ENCODE measurements around the gene MBNL2. TPM values are rescaled to one million over a fixed set of nuclear protein-coding genes. Genes with fewer than 3 reads are reported as not detected.
A peak's percentile ranks its signal among the peaks of the same experiment; 100 is the strongest.
"Not testable (repeated sequence)": the region's sequence is repeated elsewhere in the genome, so short reads cannot be mapped to it uniquely, and the experiment has no call there.

The MBNL2 gene
- total RNA-seq, 1 experiment from 2014 or later: 49.4 TPM

- DNase-seq (ENCODE audit: low read depth): no peak
Measured at GRCh38 chr13:97346561-97347254, 124.6 kb downstream of the MBNL2 start.

GRCh38 chr13:97347255-97347932 is 125.3 kb downstream of the MBNL2 start:
- no peak for DNase-seq (ENCODE audit: low read depth)

GRCh38 chr13:97348569-97349100 is 126.5 kb downstream of the MBNL2 start:
- no peak for DNase-seq (ENCODE audit: low read depth)

GRCh38 chr13:97352012-97352411 is 129.9 kb downstream of the MBNL2 start:
- not testable (repeated sequence) for DNase-seq (ENCODE audit: low read depth)

- no peak for DNase-seq (ENCODE audit: low read depth)
Measured at GRCh38 chr13:97352815-97353214, 130.7 kb downstream of the MBNL2 start.

- DNase-seq (ENCODE audit: low read depth): no peak
Measured at GRCh38 chr13:97353927-97354675, 132.0 kb downstream of the MBNL2 start.

- no peak for DNase-seq (ENCODE audit: low read depth)
Measured at GRCh38 chr13:97354808-97355207, 132.7 kb downstream of the MBNL2 start.

- no peak for DNase-seq (ENCODE audit: low read depth)
Measured at GRCh38 chr13:97356592-97356991, 134.5 kb downstream of the MBNL2 start.

GRCh38 chr13:97359181-97360057 is 137.3 kb downstream of the MBNL2 start:
- DNase-seq (ENCODE audit: low read depth): peak; percentile 58

- DNase-seq (ENCODE audit: low read depth): no peak
Measured at GRCh38 chr13:97360610-97361009, 138.5 kb downstream of the MBNL2 start.

GRCh38 chr13:97364031-97364430 is 141.9 kb downstream of the MBNL2 start:
- no peak for DNase-seq (ENCODE audit: low read depth)

GRCh38 chr13:97364827-97365226 is 142.7 kb downstream of the MBNL2 start:
- DNase-seq (ENCODE audit: low read depth): no peak

- no peak for DNase-seq (ENCODE audit: low read depth)
Measured at GRCh38 chr13:97366172-97366688, 144.1 kb downstream of the MBNL2 start.

GRCh38 chr13:97367016-97367822 is 145.1 kb downstream of the MBNL2 start:
- peak; percentile 89 for DNase-seq (ENCODE audit: low read depth)

- peak; percentile 42 for DNase-seq (ENCODE audit: low read depth)
Measured at GRCh38 chr13:97369261-97369893, 147.2 kb downstream of the MBNL2 start.

GRCh38 chr13:97371486-97372109 is 149.5 kb downstream of the MBNL2 start:
- DNase-seq (ENCODE audit: low read depth): no peak

GRCh38 chr13:97372936-97373335 is 150.8 kb downstream of the MBNL2 start:
- DNase-seq (ENCODE audit: low read depth): no peak

GRCh38 chr13:97373787-97374186 is 151.7 kb downstream of the MBNL2 start:
- no peak for DNase-seq (ENCODE audit: low read depth)

GRCh38 chr13:97376981-97377380 is 154.8 kb downstream of the MBNL2 start:
- DNase-seq (ENCODE audit: low read depth): no peak
